WTC11 (cell line): Measurements from ENCODE around the gene RPS24. TPM values are rescaled to one million over a fixed set of nuclear protein-coding genes. Genes with fewer than 3 reads are reported as not detected.

Experiments
- ATAC-seq: fragments of 200-7000 bp; cut with Tn5 transposase; 2 replicates; pipeline ENCODE4 v1.10.0; 2021; ENCODE audit warnings: mild to moderate bottlenecking, moderate library complexity
- CTCF ChIA-PET: fragments of 300-600 bp; sonication (Branson Sonifier 250); formaldehyde crosslinking; loops from one replicate; lab custom pipeline; 2021; ENCODE audit warnings: antibody characterized with exemption; lab: Charles Lee
- POLR2A ChIA-PET: fragments of 350-600 bp; sonication (Branson Sonifier 250); formaldehyde crosslinking; loops from one replicate; lab custom pipeline; 2021; ENCODE audit warnings: antibody characterized with exemption; lab: Charles Lee
- DNase-seq: peaks from one replicate; pipeline ENCODE4 v3.0.0; 2021; ENCODE audit warnings: low spot score
- H3K27ac Mint-ChIP-seq: 2 replicates; pipeline ENCODE4 v1.8.0; 2021; ENCODE audit warnings: mixed read lengths
- H3K27me3 Mint-ChIP-seq: 2 replicates; pipeline ENCODE4 v1.8.0; 2021; ENCODE audit warnings: low read depth, mild to moderate bottlenecking, moderate library complexity, mixed read lengths
- H3K36me3 Mint-ChIP-seq: 2 replicates; pipeline ENCODE4 v1.8.0; 2021; ENCODE audit warnings: mixed read lengths
- H3K4me1 Mint-ChIP-seq: 2 replicates; pipeline ENCODE4 v1.8.0; 2022; ENCODE audit warnings: mixed read lengths
- H3K4me3 Mint-ChIP-seq: 2 replicates; pipeline ENCODE4 v1.8.0; 2021; ENCODE audit warnings: mild to moderate bottlenecking, moderate library complexity, mixed read lengths
- H3K9me3 Mint-ChIP-seq: 2 replicates; pipeline ENCODE4 v1.8.0; 2021; ENCODE audit warnings: mixed read lengths
- ATF1 ChIP-seq: sonication (generic); formaldehyde crosslinking; IDR thresholded peaks from 2 replicates; pipeline ENCODE4 v1.8.1; 2023; ENCODE audit warnings: mild to moderate bottlenecking, moderate library complexity, missing genetic modification reagents
- CREM ChIP-seq: sonication (generic); formaldehyde crosslinking; IDR thresholded peaks from 2 replicates; pipeline ENCODE4 v1.8.1; 2022; ENCODE audit warnings: mild to moderate bottlenecking, missing genetic modification reagents, moderate library complexity
- CTCF ChIP-seq: fragments of 200-600 bp; IDR thresholded peaks from 2 replicates; pipeline ENCODE4 v1.8.0; 2022; ENCODE audit warnings: antibody characterized with exemption
- ESRRA ChIP-seq: sonication (generic); formaldehyde crosslinking; IDR thresholded peaks from 2 replicates; pipeline ENCODE4 v1.8.1; 2022; ENCODE audit warnings: mild to moderate bottlenecking, missing genetic modification reagents, borderline replicate concordance
- FOXJ3 ChIP-seq: sonication (generic); formaldehyde crosslinking; IDR thresholded peaks from 2 replicates; pipeline ENCODE4 v1.9.0; 2021; ENCODE audit warnings: missing genetic modification reagents, mild to moderate bottlenecking, borderline replicate concordance
- HMGA2 ChIP-seq: fragments of 250-450 bp; sonication (Bioruptor Pico); IDR thresholded peaks from 2 replicates; pipeline ENCODE4 v1.4.0; 2021; ENCODE audit warnings: mild to moderate bottlenecking, moderate library complexity
- JUN ChIP-seq: sonication (generic); formaldehyde crosslinking; IDR thresholded peaks from 2 replicates; pipeline ENCODE4 v1.8.0; 2023; ENCODE audit warnings: mild to moderate bottlenecking, missing genetic modification reagents
- NFYB ChIP-seq: sonication (generic); formaldehyde crosslinking; conservative IDR thresholded peaks from 2 replicates; pipeline ENCODE4 v1.8.0; 2022; ENCODE audit warnings: low read depth, missing genetic modification reagents
- NR3C1 ChIP-seq: sonication (generic); formaldehyde crosslinking; conservative IDR thresholded peaks from 2 replicates; pipeline ENCODE4 v1.8.1; 2023; ENCODE audit warnings: low read depth, mild to moderate bottlenecking, missing genetic modification reagents
- RELA ChIP-seq: sonication (generic); formaldehyde crosslinking; IDR thresholded peaks from 2 replicates; pipeline ENCODE4 v1.8.1; 2022; ENCODE audit warnings: missing genetic modification reagents, mild to moderate bottlenecking, borderline replicate concordance
- SMAD4 ChIP-seq: sonication (generic); formaldehyde crosslinking; IDR thresholded peaks from 2 replicates; pipeline ENCODE4 v1.8.0; 2022; ENCODE audit warnings: mild to moderate bottlenecking, missing genetic modification reagents
- SP1 ChIP-seq: sonication (generic); formaldehyde crosslinking; conservative IDR thresholded peaks from 2 replicates; pipeline ENCODE4 v1.8.1; 2022; ENCODE audit warnings: missing genetic modification reagents
- STAT6 ChIP-seq: sonication (generic); formaldehyde crosslinking; conservative IDR thresholded peaks from 2 replicates; pipeline ENCODE4 v1.8.1; 2023; ENCODE audit warnings: mild to moderate bottlenecking, low read depth, missing genetic modification reagents, moderate library complexity
- TEAD4 ChIP-seq: sonication (generic); formaldehyde crosslinking; IDR thresholded peaks from 2 replicates; pipeline ENCODE4 v1.8.0; 2022; ENCODE audit warnings: mild to moderate bottlenecking, missing genetic modification reagents
- USF1 ChIP-seq: sonication (generic); formaldehyde crosslinking; IDR thresholded peaks from 2 replicates; pipeline ENCODE4 v1.8.0; 2022; ENCODE audit warnings: mild to moderate bottlenecking, missing genetic modification reagents
- ZNF121 ChIP-seq: sonication (generic); formaldehyde crosslinking; IDR thresholded peaks from 2 replicates; pipeline ENCODE4 v1.8.0; 2023; ENCODE audit warnings: missing genetic modification reagents
- ZNF138 ChIP-seq: sonication (generic); formaldehyde crosslinking; conservative IDR thresholded peaks from 2 replicates; pipeline ENCODE4 v1.8.1; 2022; ENCODE audit warnings: mild to moderate bottlenecking, moderate library complexity, missing genetic modification reagents
- ZNF219 ChIP-seq: sonication (generic); formaldehyde crosslinking; IDR thresholded peaks from 2 replicates; pipeline ENCODE4 v1.8.0; 2023; ENCODE audit warnings: missing genetic modification reagents, mild to moderate bottlenecking, borderline replicate concordance
- ZNF423 ChIP-seq: fragments of 250-450 bp; sonication (Bioruptor Pico); IDR thresholded peaks from 2 replicates; pipeline ENCODE4 v2.1.2; 2022; ENCODE audit warnings: mild to moderate bottlenecking, moderate library complexity
- ZNF671 ChIP-seq: fragments of 250-450 bp; sonication (Bioruptor Pico); IDR thresholded peaks from 2 replicates; pipeline ENCODE4 v1.8.0; 2021; ENCODE audit warnings: mild to moderate bottlenecking
- total RNA-seq: library from RNA; stranded (reverse); gene quantifications from 3 replicates; pipeline ENCODE4 v1.2.3, GENCODE V29; 2021
- TF ChIP-seq, protein P1 (sequence below): sonication (generic); formaldehyde crosslinking; IDR thresholded peaks from 2 replicates; pipeline ENCODE4 v1.8.1; 2023; ENCODE audit warnings: mild to moderate bottlenecking, missing genetic modification reagents
- TF ChIP-seq, protein P2 (sequence below): fragments of 250-450 bp; sonication (Bioruptor Pico); IDR thresholded peaks from 2 replicates; pipeline ENCODE4 v1.9.0; 2021; ENCODE audit warnings: moderate library complexity, mild to moderate bottlenecking, inconsistent platforms, borderline replicate concordance
- TF ChIP-seq, protein P3 (sequence below): fragments of 250-450 bp; sonication (Bioruptor Pico); IDR thresholded peaks from 2 replicates; pipeline ENCODE4 v1.8.0; 2021; ENCODE audit warnings: mild to moderate bottlenecking

The RPS24 gene
- total RNA-seq, 1 experiment from 2014 or later, result 1,819 TPM

GRCh38 chr10:78035025-78035424, 1.4 kb downstream of the RPS24 start:
- Mint-ChIP-seq H3K4me3 (peak overlapping the region; percentile 86), H3K27ac (peak overlapping the region; percentile 91), H3K4me1 (peaks cover 54% of the 10 kb centered on the region), H3K27me3 (no peaks in the 10 kb centered on the region), H3K36me3 (peaks cover 59% of the 10 kb centered on the region), H3K9me3 (no peaks in the 10 kb centered on the region)
- DNase-seq, result no peak
- ChIA-PET POLR2A (no interaction called here), CTCF (no interaction called here)
- no peak for ATAC-seq
- no peak for TF ChIP-seq ZNF138 (CRISPR knock-in tag)

GRCh38 chr10:78035437-78035836, 1.8 kb downstream of the RPS24 start:
- DNase-seq, result no peak
- ChIA-PET CTCF (interaction anchor here (1.6 kb wide), 1 partner anchor 10 kb away, joined by 6 read pairs; no protein-coding TSS in a partner anchor), POLR2A (no interaction called here)
- Mint-ChIP-seq H3K9me3 (no peaks in the 10 kb centered on the region), H3K27ac (peak overlapping the region; percentile 91), H3K27me3 (no peaks in the 10 kb centered on the region), H3K4me3 (peak overlapping the region; percentile 86), H3K4me1 (peaks cover 57% of the 10 kb centered on the region), H3K36me3 (peaks cover 63% of the 10 kb centered on the region)
- no peak for ATAC-seq
- TF ChIP-seq ATF1 (CRISPR knock-in tag) (no peak), ESRRA (no peak), TEAD4 (CRISPR knock-in tag) (no peak), SP1 (CRISPR knock-in tag) (no peak), SMAD4 (no peak)

GRCh38 chr10:78035933-78036583, 2.4 kb downstream of the RPS24 start:
- POLR2A ChIA-PET, result no interaction called here
- CTCF ChIA-PET, result interaction anchor here (1.2 to 1.6 kb wide), 2 partner anchors 10 to 266 kb away, joined by 3 to 6 read pairs; no protein-coding TSS in a partner anchor
- peak overlapping the region; percentile 86 for H3K4me3 Mint-ChIP-seq
- no peak for DNase-seq
- peak overlapping the region; percentile 91 for H3K27ac Mint-ChIP-seq
- H3K9me3 Mint-ChIP-seq, result no peaks in the 10 kb centered on the region
- no peaks in the 10 kb centered on the region for H3K27me3 Mint-ChIP-seq
- peaks cover 64% of the 10 kb centered on the region for H3K4me1 Mint-ChIP-seq
- H3K36me3 Mint-ChIP-seq, result peaks cover 69% of the 10 kb centered on the region
- no peak for ATAC-seq
- TF ChIP-seq FOXJ3 (CRISPR knock-in tag), result no peak
- TF ChIP-seq HMGA2 (CRISPR knock-in tag), result no peak
- TF ChIP-seq ZNF219 (CRISPR knock-in tag), result no peak
- TF ChIP-seq TEAD4 (CRISPR knock-in tag), result no peak
- TF ChIP-seq STAT6 (CRISPR knock-in tag), result no peak
- TF ChIP-seq ZNF671 (CRISPR knock-in tag), result no peak
- TF ChIP-seq, protein P1, sequence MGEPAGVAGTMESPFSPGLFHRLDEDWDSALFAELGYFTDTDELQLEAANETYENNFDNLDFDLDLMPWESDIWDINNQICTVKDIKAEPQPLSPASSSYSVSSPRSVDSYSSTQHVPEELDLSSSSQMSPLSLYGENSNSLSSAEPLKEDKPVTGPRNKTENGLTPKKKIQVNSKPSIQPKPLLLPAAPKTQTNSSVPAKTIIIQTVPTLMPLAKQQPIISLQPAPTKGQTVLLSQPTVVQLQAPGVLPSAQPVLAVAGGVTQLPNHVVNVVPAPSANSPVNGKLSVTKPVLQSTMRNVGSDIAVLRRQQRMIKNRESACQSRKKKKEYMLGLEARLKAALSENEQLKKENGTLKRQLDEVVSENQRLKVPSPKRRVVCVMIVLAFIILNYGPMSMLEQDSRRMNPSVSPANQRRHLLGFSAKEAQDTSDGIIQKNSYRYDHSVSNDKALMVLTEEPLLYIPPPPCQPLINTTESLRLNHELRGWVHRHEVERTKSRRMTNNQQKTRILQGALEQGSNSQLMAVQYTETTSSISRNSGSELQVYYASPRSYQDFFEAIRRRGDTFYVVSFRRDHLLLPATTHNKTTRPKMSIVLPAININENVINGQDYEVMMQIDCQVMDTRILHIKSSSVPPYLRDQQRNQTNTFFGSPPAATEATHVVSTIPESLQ (CRISPR knock-in tag), result no peak
- TF ChIP-seq JUN (CRISPR knock-in tag), result no peak
- TF ChIP-seq ZNF121 (CRISPR knock-in tag), result no peak
- TF ChIP-seq, protein P2, sequence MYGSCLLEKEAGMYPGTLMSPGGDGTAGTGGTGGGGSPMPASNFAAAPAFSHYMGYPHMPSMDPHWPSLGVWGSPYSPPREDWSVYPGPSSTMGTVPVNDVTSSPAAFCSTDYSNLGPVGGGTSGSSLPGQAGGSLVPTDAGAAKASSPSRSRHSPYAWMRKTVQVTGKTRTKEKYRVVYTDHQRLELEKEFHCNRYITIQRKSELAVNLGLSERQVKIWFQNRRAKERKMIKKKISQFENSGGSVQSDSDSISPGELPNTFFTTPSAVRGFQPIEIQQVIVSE (CRISPR knock-in tag), result no peak
- no peak for TF ChIP-seq NR3C1 (CRISPR knock-in tag)
- no peak for TF ChIP-seq CTCF
- no peak for TF ChIP-seq USF1 (CRISPR knock-in tag)
- no peak for TF ChIP-seq CREM (CRISPR knock-in tag)
- no peak for TF ChIP-seq ZNF423 (CRISPR knock-in tag)
- TF ChIP-seq, protein P3, sequence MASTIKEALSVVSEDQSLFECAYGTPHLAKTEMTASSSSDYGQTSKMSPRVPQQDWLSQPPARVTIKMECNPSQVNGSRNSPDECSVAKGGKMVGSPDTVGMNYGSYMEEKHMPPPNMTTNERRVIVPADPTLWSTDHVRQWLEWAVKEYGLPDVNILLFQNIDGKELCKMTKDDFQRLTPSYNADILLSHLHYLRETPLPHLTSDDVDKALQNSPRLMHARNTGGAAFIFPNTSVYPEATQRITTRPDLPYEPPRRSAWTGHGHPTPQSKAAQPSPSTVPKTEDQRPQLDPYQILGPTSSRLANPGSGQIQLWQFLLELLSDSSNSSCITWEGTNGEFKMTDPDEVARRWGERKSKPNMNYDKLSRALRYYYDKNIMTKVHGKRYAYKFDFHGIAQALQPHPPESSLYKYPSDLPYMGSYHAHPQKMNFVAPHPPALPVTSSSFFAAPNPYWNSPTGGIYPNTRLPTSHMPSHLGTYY (CRISPR knock-in tag), result no peak
- no peak for TF ChIP-seq NFYB (CRISPR knock-in tag)
- TF ChIP-seq SP1 (CRISPR knock-in tag), result no peak
- no peak for TF ChIP-seq RELA
